HG03175 (cell line): ENCODE measurements around the gene ARHGEF40.
"Not testable (repeated sequence)": the region's sequence is repeated elsewhere in the genome, so short reads cannot be mapped to it uniquely, and the experiment has no call there.

Experiments used
- ATAC-seq: cut with Tn5 transposase; IDR thresholded peaks from one replicate; pipeline ENCODE4 v1.9.1; 2021; ENCODE audit warnings: mild to moderate bottlenecking, moderate library complexity; ENCODE audit not compliant: unreplicated experiment

ARHGEF40 gene

DNA sequence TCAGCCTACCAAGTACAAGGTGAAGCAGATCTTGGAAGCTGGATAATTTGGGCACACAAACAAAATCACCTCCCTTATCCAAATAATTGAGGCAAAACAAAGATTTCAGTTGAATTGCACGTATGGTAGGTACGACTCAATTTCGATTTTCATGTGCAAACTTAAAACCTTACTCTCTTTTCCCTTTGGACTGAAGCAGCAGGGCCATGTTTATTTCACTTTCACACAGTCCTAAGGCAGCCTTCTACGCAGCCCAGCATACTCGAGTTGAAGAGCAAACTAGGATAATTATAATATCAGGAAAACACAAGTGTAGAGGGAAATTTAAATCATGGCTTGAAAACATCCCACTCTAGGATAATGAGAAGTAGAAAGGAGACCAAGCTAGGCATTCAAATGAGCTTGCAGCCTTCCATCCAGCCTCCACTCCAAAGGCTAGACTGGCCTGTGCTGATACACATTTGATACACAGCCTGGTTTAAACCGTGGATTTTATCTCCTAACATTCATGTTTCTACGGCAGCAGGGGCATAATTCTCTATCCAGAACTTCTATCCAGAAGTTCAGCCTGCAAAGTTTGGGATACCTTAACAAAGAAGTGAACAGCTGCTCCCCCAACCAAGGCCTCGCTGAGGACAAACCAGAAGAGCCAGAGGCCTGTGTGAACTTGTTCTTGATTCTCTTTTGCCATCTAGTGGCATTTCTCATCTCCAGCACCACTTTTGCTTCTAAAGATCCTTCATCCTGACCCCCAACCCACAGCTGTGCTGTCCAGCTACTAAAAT lies 30.3 kb upstream of the ARHGEF40 start:
- no peak for ATAC-seq

DNA sequence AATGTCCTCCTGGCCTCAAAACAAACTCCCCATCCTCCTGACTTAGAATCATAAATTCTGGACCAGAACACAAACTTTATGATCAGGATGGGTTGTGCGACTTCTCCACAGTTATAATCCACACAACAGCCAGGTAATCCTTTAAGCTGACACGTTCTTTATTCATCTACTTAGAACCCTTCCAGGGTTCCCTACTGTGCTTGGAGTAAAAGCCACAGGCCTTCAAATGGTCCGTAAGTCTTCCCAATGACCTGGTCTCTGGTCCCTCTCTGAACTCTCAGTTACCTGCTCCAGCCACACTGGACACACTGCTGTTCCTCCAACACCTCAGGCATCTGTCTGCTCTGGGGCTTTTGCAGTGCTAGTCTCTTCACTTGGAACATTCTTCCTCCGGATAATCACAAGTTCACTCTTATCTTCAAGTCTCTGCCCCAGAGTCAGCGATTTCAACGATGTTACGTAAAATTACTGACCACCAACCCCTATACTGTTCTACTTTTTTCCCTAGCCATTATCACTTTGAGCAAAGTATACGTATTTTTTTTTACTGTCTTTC lies 29.7 kb upstream of the ARHGEF40 start:
- ATAC-seq = no peak

DNA sequence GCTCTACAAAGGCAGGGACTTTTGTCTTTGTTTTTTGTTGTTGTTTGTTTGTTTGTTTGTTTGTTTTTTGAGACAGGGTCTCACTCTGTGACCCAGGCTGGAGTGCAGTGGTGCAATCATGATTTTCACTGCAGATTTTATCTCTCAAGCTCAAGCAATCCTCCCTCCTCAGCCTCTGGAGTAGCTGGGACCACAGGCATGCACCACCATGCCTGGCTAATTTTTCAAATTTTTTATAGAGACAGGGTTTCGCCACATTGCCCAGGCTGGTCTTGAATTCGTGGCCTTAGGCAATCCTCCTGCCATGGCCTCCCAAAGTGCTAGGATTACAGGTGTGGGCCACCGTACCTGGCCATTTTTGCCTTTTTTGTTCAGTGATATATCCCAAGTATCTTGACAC lies 29.2 kb upstream of the ARHGEF40 start:
- not testable (repeated sequence) for ATAC-seq

DNA sequence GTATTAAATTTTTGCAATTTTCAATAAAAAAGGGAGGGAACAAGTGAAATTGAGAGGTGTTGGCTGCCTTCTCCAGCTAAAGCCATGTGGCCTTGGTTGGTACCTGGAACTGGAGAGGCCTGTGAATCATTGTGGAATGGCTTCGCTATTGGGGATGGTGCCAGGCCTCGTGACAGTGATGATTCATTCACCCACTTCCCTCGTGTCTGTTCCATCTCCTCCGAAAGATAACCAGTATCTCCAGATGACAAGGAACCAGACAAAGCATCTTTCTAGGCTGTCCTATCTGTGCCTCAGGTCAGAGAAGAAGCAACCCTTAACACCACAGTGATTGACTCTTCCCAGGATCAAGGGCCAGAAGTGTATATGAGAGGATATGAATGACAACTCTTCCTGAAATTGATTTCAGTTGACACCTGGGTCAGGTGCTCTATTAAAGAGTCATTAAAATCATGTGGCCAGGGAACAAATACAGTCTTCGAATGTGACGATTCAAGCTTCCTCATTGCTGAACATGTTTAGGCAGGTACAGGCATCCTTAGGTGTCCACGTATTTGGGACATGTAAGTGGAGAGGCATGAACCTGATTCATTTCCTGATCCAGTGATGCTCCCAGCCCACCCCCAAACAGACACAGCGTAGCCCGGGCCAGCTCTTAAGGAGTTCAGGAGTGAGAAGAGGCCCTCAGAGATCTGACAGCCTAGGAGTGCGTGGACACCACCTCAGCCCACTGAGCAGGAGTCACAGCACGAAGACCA lies 28.2 kb upstream of the ARHGEF40 start, which contains the start of gene RNASE7:
Gene RNASE7, plus strand, starts transcription at position 687 of the 758 bp plus-strand sequence. CDS start 631 bp downstream, outside the sequence.
- ATAC-seq = no peak

DNA sequence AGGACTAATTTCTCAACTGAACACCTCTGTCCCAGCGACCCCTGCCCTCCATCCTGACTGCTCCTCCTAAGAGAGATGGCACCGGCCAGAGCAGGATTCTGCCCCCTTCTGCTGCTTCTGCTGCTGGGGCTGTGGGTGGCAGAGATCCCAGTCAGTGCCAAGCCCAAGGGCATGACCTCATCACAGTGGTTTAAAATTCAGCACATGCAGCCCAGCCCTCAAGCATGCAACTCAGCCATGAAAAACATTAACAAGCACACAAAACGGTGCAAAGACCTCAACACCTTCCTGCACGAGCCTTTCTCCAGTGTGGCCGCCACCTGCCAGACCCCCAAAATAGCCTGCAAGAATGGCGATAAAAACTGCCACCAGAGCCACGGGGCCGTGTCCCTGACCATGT lies 27.2 kb upstream of the ARHGEF40 start:
- ATAC-seq = no peak

DNA sequence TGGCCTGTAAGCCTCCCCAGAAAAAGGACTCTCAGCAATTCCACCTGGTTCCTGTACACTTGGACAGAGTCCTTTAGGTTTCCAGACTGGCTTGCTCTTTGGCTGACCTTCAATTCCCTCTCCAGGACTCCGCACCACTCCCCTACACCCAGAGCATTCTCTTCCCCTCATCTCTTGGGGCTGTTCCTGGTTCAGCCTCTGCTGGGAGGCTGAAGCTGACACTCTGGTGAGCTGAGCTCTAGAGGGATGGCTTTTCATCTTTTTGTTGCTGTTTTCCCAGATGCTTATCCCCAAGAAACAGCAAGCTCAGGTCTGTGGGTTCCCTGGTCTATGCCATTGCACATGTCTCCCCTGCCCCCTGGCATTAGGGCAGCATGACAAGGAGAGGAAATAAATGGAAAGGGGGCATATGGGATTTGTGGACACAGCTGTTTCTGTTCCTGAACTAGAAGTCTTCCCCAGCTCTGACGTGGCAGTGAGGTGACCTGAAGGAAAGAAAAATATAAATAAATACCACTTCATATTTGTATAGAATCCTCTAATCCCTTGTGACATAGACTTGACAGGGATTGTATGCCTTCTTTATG lies 26.6 kb upstream of the ARHGEF40 start:
- no peak for ATAC-seq

DNA sequence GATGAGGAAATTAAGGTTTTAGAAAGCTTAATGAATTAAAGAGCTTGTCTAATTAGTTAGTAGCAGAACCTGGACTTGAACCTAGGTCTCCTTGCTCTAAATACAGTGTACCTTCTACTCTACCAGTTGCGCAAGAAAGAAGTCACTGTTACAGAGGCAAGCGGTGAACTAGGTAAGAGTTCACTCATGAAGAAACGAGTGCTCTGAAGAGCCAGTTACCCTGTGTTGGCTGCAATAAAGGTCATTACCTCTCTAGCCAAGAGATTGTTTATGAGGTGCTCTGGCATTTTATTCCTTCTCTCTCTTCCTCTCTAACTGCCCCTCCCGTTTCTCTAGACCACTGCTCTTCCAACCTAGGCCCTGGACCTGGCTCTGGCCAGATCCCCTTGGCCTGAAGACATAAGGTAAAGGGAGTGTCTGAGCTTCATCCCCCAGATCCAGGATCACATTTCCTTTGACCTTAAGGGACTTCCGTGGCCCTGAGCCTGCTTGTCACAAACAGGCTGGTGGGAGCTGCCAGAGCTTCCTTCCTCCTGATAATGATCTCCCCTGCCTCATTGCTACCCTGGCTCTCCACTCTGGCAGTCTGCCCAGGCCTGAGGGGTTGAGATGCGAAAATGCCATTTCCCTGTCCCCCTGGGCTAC lies 26.0 kb upstream of the ARHGEF40 start:
- no peak for ATAC-seq

DNA sequence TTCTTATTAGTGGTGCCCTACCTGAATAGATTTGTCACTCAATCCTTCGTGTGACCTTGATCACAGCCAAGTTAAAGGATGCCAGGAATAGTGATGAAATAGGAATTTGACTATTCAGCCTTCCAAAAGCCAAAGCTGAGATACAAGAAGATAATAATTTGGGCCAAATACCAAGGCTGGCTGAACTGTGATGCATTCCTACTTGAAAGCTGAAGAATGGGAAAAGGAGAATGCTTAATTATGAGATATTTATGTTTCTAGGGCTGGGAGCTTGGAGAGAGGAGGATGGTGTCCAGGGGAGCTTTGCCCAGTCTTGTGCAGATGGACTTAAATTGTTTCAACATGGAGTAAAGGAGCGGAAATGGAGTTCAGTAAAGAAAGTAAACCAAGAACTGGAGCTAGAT lies 22.7 kb upstream of the ARHGEF40 start:
- ATAC-seq = no peak

DNA sequence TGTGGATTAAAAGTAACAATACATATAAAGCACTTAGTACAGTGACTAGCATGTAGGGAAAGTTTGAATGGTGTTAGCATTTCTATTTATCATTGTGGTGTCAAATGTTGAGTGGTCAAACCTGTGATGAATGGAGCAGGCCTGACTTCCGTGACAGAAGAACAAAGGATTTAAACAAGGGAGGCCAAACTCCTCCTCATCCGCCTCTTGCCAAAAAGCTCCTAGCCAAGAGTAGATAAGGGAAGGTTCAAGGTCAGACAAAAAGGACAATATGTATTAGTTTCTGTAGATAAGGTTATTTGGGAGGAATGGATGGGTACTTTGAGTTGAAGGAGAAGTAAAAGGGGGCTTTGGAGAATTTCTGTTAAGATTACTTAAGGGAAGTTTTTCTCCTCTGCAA lies 21.5 kb upstream of the ARHGEF40 start:
- ATAC-seq = no peak

DNA sequence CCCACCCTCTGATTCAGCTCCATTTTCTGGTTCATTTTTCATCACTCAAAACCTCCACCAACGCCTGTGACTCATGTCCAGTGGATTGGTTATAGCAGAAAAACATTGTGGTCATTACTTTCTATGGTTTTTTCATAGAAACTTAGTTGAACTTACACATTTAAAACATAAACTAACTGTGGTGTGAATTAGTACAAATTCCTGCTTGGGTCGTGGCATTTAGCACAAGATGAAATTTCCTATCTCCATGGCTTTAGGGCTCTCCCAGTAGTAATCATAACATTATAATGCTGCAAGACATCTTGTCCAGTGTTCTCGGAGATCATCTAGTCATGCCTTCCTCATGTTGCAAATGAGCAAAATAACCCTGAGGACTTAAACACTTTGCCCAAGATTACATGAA lies 20.8 kb upstream of the ARHGEF40 start:
- ATAC-seq = no peak

DNA sequence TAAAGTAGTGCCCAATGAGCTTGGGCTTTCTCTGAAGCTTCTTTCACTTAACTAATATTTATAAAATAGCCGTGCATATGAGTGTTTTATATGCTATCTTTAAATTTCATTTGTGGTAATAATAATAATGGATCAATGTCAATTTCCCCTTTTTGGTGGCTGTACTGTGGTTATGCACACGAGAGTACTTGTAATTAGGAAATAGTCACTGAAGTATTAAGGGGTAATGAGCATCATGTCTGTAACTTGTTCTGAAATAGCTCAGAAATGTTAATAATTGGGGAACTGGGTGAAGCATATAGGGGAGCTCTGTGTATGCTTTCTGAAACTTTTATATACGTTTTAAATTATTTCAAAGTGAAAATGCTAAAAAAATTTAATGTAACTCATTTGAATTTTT lies 19.5 kb upstream of the ARHGEF40 start:
- no peak for ATAC-seq

DNA sequence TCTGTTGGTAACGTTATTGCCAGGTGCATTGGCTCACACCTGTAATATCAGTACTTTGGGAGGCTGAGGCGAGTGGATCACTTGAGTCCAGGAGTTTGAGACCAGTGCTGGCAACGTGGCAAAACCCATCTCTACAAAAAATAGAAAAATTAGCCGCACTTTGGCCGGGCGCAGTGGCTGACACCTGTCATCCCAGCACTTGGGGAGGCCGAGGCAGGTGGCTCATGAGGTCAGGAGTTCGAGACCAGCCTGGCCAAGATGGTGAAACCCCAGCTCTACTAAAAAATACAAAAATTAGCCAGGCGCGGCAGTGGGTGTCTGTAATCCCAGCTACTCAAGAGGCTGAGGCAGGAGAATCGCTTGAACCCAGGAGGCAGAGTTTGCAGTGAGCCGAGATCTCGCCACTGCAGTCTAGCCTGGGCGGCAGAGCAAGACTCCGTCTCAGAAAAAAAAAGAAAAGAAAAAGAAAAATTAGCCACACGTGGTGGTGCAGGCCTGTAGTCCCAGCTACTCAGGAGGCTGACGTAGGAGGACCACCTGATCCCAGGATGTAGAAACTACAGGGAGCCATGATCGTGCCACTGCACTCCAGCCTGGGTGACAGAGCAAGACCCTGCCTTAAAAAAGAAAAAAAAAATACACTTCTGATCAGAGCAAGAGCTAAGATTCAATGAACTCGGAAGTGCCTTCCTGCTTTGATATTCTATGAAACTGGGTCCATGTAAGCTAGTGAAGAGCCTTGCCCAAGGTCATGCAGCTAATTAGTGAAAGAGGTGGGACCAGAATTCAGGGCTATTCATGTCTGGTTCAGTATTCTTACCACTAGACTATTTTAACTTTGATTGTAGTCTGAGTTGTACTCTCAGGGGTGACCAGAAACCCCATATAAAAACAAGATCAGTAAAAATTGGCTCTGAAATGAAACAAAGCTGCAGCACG lies 16.7 kb upstream of the ARHGEF40 start:
- ATAC-seq = no peak

DNA sequence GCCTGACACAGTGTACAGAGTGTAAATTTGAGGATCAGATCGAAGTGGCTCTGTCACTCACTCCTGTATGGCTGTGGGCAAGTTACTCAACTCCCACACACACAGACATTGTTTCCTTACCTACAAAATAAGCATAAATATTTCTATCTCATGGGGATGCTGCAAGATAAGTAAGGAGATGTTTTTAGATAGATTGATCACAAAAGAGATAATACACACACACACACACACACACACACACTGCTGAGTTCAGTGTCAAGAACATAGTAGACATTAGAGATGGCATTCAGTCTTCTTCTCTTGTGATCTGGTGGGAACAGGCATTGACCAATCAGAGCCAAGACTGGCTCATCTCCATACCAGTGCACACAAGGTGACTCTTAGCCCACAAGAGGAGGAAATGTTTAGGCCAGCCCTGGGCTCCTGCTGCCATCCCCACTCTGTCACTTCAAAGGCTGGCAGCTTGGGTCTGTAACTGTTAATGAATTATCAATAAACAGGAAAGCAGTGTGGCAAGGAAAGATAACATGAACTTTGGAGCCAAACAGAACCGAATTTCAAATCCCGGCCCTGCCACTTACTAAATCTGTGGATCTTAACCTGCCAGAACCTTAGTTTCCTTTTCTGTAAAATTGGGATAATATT lies 15.9 kb upstream of the ARHGEF40 start:
- ATAC-seq = no peak

DNA sequence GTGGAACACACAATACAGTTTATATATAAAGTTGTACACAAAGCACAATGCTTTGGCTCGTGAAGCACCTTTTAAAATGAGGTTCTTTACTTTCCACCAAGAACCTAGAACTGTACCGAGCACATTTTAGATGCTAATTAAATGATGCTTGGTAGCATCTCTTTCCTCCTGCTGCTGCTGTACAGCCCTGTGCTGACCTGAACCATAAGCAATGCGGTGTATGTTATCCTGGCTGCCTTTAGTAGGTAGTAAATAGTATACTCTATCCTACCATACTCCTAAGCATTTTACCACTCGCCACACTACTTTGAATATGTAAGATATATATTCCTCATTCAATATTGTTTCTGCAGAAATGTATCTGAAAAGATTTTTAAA lies 15.3 kb upstream of the ARHGEF40 start:
- ATAC-seq = no peak

DNA sequence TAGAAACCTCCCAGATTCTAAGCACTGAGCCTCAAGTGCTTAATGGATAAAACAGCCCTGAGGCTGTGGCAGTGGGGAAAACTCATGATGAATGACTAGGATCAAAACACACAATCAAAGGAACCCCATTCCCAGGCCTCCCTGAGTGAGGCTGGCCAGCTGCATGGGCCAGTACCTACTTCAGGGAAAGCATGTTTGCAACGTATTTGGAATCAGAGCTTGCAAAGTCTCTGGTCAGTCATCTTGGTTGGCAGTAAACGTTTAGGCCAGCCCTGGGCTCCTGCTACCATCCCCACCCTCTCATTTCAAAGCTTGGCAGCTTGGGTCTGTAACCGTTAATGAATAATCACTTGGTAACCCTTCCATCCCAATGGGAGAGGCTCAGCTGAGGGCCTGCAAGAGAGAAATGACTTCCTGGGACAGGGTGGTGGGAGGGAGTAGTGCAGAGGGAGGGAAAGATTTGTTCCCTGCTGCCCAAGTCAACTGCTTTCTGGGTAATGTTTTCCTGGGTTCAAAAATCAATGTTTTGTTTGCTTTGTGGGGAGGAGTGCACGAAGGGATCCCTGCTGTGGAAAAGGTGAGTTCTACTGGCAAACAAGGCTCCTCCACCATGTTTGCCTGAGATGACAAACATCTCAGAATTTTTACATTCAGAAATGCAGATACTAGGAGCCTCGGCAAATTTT lies 14.5 kb upstream of the ARHGEF40 start:
- ATAC-seq = no peak

DNA sequence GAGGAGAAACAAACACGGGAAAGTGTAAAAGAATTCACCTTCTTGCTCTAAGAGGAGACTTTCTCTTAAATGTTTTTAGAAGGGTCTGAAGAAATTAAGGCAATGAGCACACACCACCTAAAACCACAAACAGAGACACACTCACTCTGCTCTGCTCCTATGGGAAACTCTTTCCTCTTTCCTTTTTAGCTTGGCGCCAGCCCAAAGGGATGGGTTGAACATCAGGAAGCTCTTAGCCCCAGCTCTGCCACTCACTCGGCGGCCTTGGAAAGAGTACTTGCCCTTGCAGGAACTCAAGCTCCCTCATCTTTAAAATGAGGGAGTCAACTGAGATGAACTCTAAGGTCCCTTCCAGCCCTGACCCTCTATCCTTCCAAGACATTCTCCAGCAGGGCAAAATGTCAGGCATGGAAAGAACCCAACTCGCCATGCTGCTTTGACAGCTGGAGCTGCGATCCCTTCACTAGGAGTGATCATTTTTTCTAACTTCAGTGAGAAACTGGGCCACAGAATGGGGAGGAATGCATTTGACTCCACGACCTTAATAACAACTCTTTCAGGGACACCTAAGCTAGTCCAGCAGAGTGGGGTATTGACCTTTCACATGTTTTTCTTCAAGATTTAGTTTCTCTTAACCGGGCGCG lies 13.5 kb upstream of the ARHGEF40 start:
- ATAC-seq = no peak

DNA sequence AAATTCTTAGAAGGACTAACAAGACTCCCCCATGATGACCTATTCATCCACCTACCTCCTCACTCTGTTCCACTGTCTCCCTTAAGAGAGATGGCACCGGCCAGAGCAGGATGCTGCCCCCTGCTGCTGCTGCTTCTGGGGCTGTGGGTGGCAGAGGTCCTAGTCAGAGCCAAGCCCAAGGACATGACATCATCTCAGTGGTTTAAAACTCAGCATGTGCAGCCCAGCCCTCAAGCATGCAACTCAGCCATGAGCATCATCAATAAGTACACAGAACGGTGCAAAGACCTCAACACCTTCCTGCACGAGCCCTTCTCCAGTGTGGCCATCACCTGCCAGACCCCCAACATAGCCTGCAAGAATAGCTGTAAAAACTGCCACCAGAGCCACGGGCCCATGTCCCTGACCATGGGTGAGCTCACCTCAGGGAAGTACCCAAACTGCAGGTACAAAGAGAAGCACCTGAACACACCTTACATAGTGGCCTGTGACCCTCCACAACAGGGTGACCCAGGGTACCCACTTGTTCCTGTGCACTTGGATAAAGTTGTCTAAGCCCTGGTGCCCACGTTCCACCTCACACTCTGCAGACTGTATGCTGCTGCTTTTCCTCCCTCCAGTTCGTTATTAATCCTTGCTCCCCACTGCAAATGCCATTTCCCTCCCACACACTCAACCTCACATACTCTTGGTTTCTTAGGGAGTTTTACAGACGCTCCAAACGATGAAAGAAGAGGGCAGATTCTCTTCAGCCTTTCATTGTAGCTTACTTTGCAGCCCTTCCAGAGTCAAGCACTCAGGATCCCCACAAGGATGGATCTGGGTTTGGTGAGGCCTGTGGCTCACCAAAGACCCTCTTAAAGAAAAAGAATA lies 12.1 kb upstream of the ARHGEF40 start, which contains the start of gene RNASE8:
Gene RNASE8, plus strand, starts transcription at position 20 of the 873 bp plus-strand sequence. Its CDS starts 71 bp downstream, at position 91.
- no peak for ATAC-seq
